Measurements from ENCODE around the gene AKT2.

The AKT2 gene

GRCh38 chr19:40273469-40274360 is 11.4 kb downstream of the AKT2 start:
- no peak for DNase-seq (ENCODE audit: low read depth in 2 of 2)

DNA sequence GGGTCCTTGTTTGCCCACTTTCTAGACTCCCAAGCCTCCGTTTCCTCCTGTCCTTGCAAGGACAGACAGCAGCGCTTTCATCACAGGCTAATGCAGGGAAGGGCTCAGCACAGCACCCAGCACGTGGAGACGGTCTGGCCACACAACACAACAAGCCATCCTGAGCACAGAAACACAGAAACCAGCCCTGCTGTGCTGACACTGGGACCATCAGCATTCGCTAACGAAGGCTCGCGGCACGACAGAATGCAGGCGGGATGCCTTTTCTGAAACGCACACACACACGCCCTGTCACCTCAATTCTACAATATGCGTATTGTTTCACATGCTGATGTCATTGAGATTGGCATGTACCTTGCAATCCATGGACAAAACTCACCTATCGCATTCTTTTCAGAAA is 12.9 kb downstream of the AKT2 start:
- DNase-seq (ENCODE audit: low read depth in 2 of 2): no peak

DNA sequence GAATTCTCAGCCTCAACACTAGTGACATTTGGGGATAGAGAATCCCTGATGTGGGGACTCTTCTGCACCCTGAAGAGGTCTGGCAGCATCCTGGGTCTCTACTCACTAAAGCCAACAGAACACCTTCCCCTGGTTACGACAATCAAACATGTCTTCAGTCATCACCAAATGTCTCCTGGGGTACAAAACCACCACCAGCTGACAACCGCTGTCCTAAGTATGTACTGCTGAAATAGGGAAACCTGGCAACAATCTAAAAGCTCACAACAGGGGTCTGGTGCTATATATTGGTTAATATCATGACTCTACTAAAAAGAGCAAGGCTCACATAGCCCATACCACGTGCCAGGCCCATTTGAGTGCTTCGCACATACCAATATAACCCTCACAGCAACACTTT is 13.4 kb downstream of the AKT2 start:
- DNase-seq (ENCODE audit: low read depth in 2 of 2): no peak

DNA sequence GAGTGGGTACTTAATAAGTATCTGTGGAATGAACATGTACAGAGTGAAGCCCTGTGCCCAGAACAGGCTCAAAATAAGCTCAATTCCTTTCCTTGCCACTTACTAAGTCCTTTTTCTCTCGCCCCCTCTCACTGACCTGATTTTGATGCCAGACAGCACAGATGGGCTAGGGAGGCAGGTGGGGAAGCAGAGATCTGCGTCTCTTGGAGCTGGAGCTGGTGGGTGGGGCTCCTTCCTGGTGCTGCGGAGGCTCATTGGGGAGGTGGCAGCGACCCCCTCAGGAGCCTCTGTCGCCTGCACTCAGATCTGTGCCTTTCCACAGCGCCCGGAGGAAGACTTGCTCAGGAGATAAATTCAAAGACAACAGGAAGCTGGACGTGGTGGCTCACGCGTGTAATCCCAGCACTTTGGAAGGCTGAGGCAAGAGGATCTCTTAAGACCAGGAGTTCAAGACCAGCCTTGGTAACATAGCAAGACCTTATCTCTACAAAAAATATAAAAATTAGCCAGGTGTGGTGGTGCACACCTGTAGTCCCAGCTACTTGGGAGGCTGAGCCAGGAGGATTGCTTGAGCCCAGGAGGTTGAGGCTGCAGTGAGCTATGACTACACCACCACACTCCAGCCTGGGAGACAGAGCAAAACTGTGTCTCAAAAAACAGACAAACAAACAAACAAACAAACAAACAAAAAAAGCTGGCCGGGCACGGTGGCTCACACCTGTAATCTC is 14.6 kb downstream of the AKT2 start:
- no peak for DNase-seq (ENCODE audit: low read depth in 2 of 2)

GRCh38 chr19:40269216-40269940 is 15.8 kb downstream of the AKT2 start:
- DNase-seq (ENCODE audit: low read depth in 2 of 2): no peak

DNA sequence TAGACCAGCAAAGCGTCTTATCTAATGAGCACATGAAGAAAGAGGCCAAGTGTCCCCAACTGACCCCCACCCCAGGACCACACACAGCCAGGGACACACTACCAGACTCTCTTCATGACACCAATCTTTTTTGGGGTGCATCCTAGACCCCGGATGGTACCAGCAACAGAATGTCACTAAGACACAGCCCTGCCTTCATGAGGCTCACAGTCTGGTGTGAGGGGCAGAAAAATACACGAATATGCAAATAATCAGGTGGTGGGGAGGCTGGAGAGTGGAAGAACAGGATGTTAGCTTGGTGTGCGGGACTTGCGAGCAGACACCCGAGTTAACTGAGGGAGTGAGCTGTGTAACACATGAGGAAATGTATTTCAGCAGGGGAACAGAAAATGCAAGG is 17.5 kb downstream of the AKT2 start:
- no peak for DNase-seq (ENCODE audit: low read depth in 2 of 2)

GRCh38 chr19:40266912-40267600 is 18.1 kb downstream of the AKT2 start:
- no peak for DNase-seq (ENCODE audit: low read depth in 2 of 2)

DNA sequence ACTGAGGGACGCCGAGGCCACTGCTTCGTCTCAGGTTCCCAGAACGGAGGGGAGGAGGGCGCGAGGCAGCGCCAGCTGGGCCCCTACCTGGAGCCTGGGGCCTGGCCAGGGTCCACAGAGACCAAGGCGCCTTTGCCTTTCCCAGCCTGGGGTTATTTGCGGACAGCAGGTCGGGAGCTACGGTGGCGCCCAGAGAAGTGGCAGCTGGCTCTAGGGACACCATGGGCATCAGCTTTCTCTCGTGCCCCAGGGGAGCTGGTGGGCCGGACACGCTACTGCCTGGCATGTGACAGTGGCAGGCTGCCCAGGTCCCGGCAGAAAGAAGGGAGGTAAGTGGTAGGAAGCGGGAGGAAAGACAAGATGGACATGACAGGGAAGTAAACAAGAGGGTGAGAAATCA is 19.0 kb downstream of the AKT2 start:
- DNase-seq (ENCODE audit: low read depth in 2 of 2): no peak

DNA sequence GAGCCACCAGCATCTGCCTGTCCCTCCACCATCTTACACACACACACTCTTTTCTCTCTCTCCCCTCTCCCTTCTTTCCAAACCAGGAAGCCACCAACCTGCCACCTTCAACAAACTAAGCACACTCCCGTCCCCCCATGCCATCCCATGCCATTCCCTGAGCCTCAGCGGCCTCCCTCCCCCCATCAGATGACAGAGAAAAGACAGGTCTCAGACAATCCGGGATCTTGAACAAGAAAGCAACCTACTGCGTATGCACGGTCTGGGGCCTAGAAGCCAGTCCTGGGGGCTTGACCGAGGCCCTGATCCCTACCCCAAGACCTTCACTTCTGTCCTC is 19.4 kb downstream of the AKT2 start:
- no peak for DNase-seq (ENCODE audit: low read depth in 2 of 2)

GRCh38 chr19:40265055-40265762 is 19.9 kb downstream of the AKT2 start:
- no peak for DNase-seq (ENCODE audit: low read depth in 2 of 2)

DNA sequence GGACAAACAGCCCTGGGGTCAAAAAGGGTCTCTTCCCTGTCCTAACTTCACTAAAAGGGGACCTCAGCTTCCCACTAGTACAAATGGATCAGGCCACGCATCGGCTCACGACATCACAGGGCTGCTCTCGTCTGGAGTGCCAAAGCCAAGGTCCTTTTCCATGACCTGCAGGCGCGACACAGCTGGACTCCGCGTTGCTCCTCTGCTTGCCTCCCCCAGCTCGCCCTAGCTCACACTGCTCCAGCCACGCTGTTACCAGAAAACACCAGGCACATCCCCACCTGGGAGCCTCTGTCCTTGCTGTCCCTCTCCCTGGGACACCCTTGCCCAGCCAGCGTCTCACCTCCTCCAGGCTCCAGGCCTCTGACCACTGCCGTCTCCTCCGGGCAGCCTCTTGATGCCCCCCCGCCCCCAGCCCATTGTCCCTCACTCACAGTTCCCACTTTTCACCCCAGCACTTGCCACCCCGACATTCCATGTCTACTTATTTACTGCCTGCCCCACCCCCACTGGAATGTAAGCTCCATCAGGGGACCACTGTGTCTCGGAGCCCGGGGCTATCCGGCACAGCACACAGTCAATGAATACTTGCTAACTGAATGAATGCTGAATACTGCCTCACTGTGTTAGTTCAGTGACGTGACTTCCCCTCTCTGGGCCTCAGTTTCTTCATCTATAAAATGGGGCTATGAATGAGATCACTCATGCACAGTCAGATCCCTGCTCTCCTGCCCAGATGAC is 20.7 kb downstream of the AKT2 start:
- no peak for DNase-seq (ENCODE audit: low read depth in 2 of 2)

DNA sequence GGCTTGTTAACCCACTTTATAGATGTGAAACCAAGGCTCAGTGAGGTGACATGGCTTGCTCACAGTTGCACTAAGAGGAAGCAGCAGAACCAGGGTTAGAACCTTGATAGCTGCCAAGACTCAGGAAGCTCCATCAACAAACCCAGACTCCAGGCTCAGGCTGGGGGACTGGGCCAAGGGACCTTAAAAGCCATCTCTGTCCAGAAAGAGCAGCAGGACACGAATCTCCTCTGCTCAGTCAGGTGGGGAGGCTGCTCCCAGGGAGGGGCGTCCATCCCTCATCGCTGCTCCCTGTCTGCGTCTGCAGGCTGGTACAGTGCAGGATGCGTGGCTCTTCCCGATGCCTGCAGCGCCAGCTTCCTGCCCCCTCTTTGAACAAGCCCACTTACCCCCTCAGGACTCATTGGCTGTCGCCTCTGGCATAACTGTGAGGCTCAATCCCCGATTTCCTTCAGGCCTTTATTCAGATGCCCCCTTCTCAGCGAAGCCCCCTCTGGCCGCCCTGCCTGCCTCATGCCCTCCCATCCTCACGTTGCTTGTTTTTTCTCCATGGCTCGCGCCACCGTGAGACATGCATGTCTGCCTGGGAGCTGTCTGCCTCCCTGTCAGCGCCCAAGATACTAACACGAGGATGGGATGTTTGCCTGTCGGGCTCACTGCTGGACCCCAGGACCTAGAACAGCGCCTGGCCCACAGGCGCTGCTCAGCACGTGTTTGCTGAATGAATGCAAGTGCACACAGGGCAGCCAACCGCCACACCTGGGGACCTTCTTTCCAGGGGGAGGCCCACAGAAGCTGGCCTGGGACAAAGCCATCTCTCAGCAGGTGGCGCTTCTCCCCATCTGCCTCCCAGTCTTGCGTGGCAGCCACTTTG is 21.5 kb downstream of the AKT2 start:
- DNase-seq (ENCODE audit: low read depth in 2 of 2): no peak

DNA sequence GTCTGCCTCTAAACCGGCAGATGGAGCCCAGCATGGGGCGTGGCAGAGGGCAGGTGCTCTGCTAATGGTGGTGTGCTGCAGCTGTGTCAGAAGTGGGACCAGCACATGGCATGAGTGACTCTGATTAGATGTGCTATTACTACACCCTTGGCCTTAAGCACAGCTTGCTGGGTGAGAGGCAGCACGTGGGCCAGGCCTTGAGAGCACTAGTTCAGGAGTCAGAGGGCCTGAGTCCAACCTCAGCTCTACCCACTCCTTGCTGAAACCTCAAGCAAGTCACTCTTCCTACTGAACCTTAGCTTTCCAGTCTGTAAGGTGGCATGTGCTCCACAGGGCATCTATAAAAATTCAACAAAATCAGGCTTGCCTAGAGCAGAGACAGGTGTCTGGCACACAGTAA is 22.7 kb downstream of the AKT2 start:
- no peak for DNase-seq (ENCODE audit: low read depth in 2 of 2)

DNA sequence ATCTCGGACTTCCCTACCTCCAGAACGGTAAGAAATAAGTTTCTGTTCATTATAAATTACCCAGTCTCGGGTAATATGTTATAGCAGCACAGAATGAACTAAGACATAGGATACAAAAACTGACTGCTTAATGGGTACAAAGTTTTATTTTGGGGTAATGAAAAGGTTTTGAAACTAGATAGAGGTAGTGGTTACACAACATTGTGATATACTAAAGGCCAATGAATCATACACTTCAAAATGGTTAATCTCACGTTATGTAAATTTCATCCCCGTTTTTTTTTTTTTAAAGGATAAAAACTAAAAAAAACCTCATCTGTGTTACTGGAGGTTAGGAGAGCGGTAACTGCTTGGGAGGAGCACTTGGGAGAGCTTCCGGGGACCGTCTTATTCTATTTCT is 23.5 kb downstream of the AKT2 start:
- DNase-seq (ENCODE audit: low read depth in 2 of 2): no peak

- DNase-seq (ENCODE audit: low read depth in 2 of 2): no peak
Measured at GRCh38 chr19:40257096-40257517, 28.0 kb downstream of the AKT2 start.

- no peak for DNase-seq (ENCODE audit: low read depth in 2 of 2)
Measured at GRCh38 chr19:40256512-40256911, 28.6 kb downstream of the AKT2 start.

DNA sequence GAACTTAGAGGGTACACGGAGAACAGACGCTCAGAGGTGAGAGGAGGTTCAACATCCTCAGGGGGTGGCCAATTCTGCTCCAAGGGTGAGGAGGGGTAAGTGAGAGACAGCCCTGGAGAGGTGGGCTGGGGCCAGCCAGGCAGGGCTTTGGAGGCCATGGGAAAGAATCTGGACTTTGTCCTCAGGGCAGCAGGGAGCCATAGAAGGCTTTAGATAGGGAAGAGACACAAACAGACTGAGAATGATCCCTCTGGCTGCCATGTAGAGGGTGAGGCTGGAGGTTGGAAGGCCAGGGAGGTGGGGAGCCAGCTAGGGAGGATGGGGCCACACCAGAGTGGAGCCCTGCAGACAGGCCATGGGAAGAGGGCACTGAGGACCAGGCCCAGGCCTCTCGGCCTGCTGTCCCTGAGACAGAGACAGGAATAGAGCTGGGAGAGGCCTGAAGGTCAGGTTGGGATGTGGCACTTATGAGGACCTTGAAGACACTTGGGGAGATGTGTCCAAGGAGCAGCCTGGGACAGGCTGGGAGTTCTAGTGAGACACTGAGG is 29.5 kb downstream of the AKT2 start:
- DNase-seq (ENCODE audit: low read depth in 2 of 2): no peak

DNA sequence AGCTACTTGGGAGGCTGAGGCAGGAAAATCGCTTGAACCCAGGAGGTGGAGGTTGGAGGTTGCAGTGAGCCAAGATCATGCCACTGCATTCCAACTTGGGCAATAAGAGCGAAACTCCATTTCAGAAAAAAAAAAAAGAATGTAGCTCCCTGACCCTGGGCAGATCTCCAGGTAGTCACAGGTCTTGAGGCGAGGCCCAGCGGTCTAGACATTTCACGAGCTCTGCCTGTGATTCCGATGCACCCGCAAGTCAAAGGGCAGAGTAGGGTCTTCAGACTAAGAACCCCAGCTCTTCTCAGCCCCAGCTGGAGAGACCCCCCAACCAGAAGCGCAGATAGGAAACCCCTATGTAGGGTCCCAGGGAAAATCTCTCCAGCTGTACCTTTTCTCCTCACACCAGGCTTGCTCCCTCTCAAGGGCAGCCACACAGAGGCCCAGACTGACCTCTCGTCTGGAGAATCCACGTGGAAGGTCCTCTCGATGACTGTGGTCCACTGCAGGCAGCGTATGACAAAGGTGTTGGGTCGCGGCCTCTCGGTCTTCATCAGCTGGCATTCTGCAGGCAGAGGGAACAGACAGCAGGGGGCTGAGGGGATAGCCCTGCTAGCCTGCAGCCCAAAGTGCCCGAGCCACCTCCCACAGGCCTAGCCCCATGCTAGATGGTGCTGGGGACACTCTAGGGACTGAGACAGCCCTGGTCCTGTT is 30.3 kb downstream of the AKT2 start:
- DNase-seq (ENCODE audit: low read depth in 2 of 2): no peak

GRCh38 chr19:40253611-40254092 is 31.5 kb downstream of the AKT2 start:
- DNase-seq (ENCODE audit: low read depth in 2 of 2): no peak

All from activated CD8-positive, alpha-beta memory T cell treated with anti-CD3 and anti-CD28 coated beads for 4 hours (primary cell).